ENCODE results near the gene PSMD5. TPM values are rescaled to one million over a fixed set of nuclear protein-coding genes. Genes with fewer than 3 reads are reported as not detected.

Gene PSMD5
- total RNA-seq, 1 experiment from 2014 or later, result 53.0 TPM

- H3K27ac ChIP-seq (ENCODE audit: low read length), result no peak overlapping the region
- POLR2A ChIA-PET, result no interaction called here
Observed at GRCh38 chr9:120857902-120858301, 15.2 kb upstream of the PSMD5 start.

GRCh38 chr9:120857481-120857880 lies 14.8 kb upstream of the PSMD5 start:
- no peaks in the 10 kb centered on the region for H3K27me3 ChIP-seq (ENCODE audit: control insufficient read depth, insufficient read depth, low read length)

More at GRCh38 chr9:120857902-120858301, 15.2 kb upstream of the PSMD5 start:
- H3K36me3 ChIP-seq (ENCODE audit: control insufficient read depth, insufficient read depth, low read length), result no peaks in the 10 kb centered on the region
- TF ChIP-seq REST (IDR thresholded peaks at IDR 0.05; ENCODE audit: insufficient read depth in 1 of 2, low read depth in 2 of 2, low read length in 1 of 2) (no peak), TCF7L2 (IDR thresholded peaks at IDR 0.05; ENCODE audit: low read depth, low read length) (no peak), POLR2AphosphoS5 (IDR thresholded peaks at IDR 0.05; ENCODE audit: low read depth, low read length) (no peak), CTCF (IDR thresholded peaks at IDR 0.05) (no peak)
- no peaks in the 10 kb centered on the region for H3K9me3 ChIP-seq (ENCODE audit: control insufficient read depth, insufficient read depth, low read depth, low read length)
- CTCF ChIA-PET, result no interaction called here
- intact Hi-C loops (cut with micrococcal nuclease; ENCODE audit: unreplicated experiment), result no loop called here
- no TSS peak for BruUV-seq (replicated peaks)
- ATAC-seq (no peak), DNase-seq (ENCODE audit: low read depth, low spot score) (no peak)
- H3K27me3 ChIP-seq (ENCODE audit: control insufficient read depth, insufficient read depth, low read length), result no peaks in the 10 kb centered on the region
- no peak overlapping the region for H3K4me3 ChIP-seq (ENCODE audit: low read depth in 2 of 2, low read length in 2 of 2)
- in situ Hi-C loops (cut with HindIII; ENCODE audit: low pct_unique_long_range_greater_than_20kb, low sequenced_read_pairs), result no loop called here
- no peaks in the 10 kb centered on the region for H3K4me1 ChIP-seq (ENCODE audit: control insufficient read depth, insufficient read depth, low read length)

More at GRCh38 chr9:120857481-120857880, 14.8 kb upstream of the PSMD5 start:
- Histone ChIP-seq H3K36me3 (ENCODE audit: control insufficient read depth, insufficient read depth, low read length) (no peaks in the 10 kb centered on the region), H3K4me1 (ENCODE audit: control insufficient read depth, insufficient read depth, low read length) (no peaks in the 10 kb centered on the region), H3K27ac (ENCODE audit: low read length) (no peak overlapping the region), H3K4me3 (ENCODE audit: low read depth in 2 of 2, low read length in 2 of 2) (no peak overlapping the region), H3K9me3 (ENCODE audit: control insufficient read depth, insufficient read depth, low read depth, low read length) (no peaks in the 10 kb centered on the region)
- no TSS peak for BruUV-seq (replicated peaks)
- in situ Hi-C loops (cut with HindIII; ENCODE audit: low pct_unique_long_range_greater_than_20kb, low sequenced_read_pairs), result no loop called here
- ChIA-PET CTCF (no interaction called here), POLR2A (no interaction called here)
- ATAC-seq (no peak), DNase-seq (ENCODE audit: low read depth, low spot score) (no peak)
- no peak for TF ChIP-seq SIN3A (IDR thresholded peaks at IDR 0.05; ENCODE audit: borderline replicate concordance, insufficient read depth, low read depth, low read length)
- TF ChIP-seq REST (IDR thresholded peaks at IDR 0.05; ENCODE audit: insufficient read depth in 1 of 2, low read depth in 2 of 2, low read length in 1 of 2), result no peak
- no peak for TF ChIP-seq POLR2AphosphoS5 (IDR thresholded peaks at IDR 0.05; ENCODE audit: low read depth, low read length)
- no peak for TF ChIP-seq CTCF (IDR thresholded peaks at IDR 0.05)
- TF ChIP-seq TCF7L2 (IDR thresholded peaks at IDR 0.05; ENCODE audit: low read depth, low read length), result no peak
- intact Hi-C loops (cut with micrococcal nuclease; ENCODE audit: unreplicated experiment), result no loop called here
